ENCODE data around the gene PDXP. TPM values are rescaled to one million over a fixed set of nuclear protein-coding genes. Genes with fewer than 3 reads are reported as not detected.

The PDXP gene
- total RNA-seq: 24.4 TPM

GRCh38 chr22:37658133-37659065 is at the start of gene PDXP:
TSS of gene PDXP (plus strand) at chr22:37658723. CDS start at chr22:37658783, 60 bp downstream.

GRCh38 chr22:37639070-37639760 is 19.3 kb upstream of the PDXP start, which contains the start of gene SH3BP1:
TSS of gene SH3BP1 (plus strand) at chr22:37639669. CDS start at chr22:37639788, 119 bp downstream.

GRCh38 chr22:37674951-37675929 is 16.7 kb downstream of the PDXP start, which contains the start of gene LGALS1:
TSS of gene LGALS1 (plus strand) at chr22:37675636. CDS start at chr22:37675703, 67 bp downstream.

GRCh38 chr22:37686002-37686982 is 27.8 kb downstream of the PDXP start, which contains the start of gene NOL12:
TSS of gene NOL12 (plus strand) at chr22:37686343. CDS start at chr22:37686393, 50 bp downstream.

GRCh38 chr22:37696657-37697537 is 38.4 kb downstream of the PDXP start, which contains the start of gene TRIOBP:
TSS of gene TRIOBP (plus strand) at chr22:37697048. CDS start at chr22:37701366, 4,318 bp downstream.

Other genes starting within 250 kb of the PDXP start
- gene ELFN2, start 231.2 kb upstream of the PDXP start, total RNA-seq: 7.0 TPM
- 22.3 TPM for gene MFNG, start 172.3 kb upstream of the PDXP start, total RNA-seq
- 6.0 TPM for gene CARD10, start 139.3 kb upstream of the PDXP start, total RNA-seq
- gene CDC42EP1, start 98.2 kb upstream of the PDXP start, total RNA-seq: 19.0 TPM
- 2.0 TPM for gene LGALS2, start 78.6 kb upstream of the PDXP start, total RNA-seq
- 54.9 TPM for gene GGA1, start 49.9 kb upstream of the PDXP start, total RNA-seq
- 7.3 TPM for gene SH3BP1, start 19.1 kb upstream of the PDXP start, total RNA-seq
- gene LGALS1, start 16.9 kb downstream of the PDXP start, total RNA-seq: 510 TPM
- 24.6 TPM for gene NOL12, start 27.6 kb downstream of the PDXP start, total RNA-seq
- gene TRIOBP, start 38.3 kb downstream of the PDXP start, total RNA-seq: 83.3 TPM
- gene GCAT, start 149.2 kb downstream of the PDXP start, total RNA-seq: 15.8 TPM
- gene GALR3, start 164.7 kb downstream of the PDXP start, total RNA-seq: not detected
- gene ANKRD54, start 185.6 kb downstream of the PDXP start, total RNA-seq: 41.6 TPM
- 485 TPM for gene EIF3L, start 190.7 kb downstream of the PDXP start, total RNA-seq
- 20.8 TPM for gene MICALL1, start 247.6 kb downstream of the PDXP start, total RNA-seq